Psoas muscle (tissue), 8 donors: ENCODE measurements around the gene RCN1. TPM values are rescaled to one million over a fixed set of nuclear protein-coding genes. Genes with fewer than 3 reads are reported as not detected.
"Not testable (repeated sequence)": the region's sequence is repeated elsewhere in the genome, so short reads cannot be mapped to it uniquely, and the experiment has no call there.

Experiments
- ATAC-seq, 4 donors: fragments of 200-7000 bp; cut with Tn5 transposase; one replicate each; pipeline ENCODE4 v1.9.1; 2020; ENCODE audit warnings: moderate library complexity in 3 of 4, mild to moderate bottlenecking in 2 of 4
- DNase-seq, 2 donors: peaks; one replicate each; pipeline ENCODE4 v3.0.0-alpha.2; 2020
- H3K27ac ChIP-seq: fragments of 200-600 bp; one replicate; pipeline ENCODE4 v1.8.0; 2022
- H3K27me3 ChIP-seq, 3 donors: fragments of 200-600 bp in 1 of 3; one replicate each; pipeline versions ENCODE4 v1.6.1 to v1.8.0; 2013 to 2022; ENCODE audit warnings: low read length in 2 of 3, mild to moderate bottlenecking in 2 of 3, moderate library complexity in 1 of 3; ENCODE audit not compliant: insufficient read depth in 3 of 3
- H3K36me3 ChIP-seq, 2 donors: fragments of 200-600 bp in 1 of 2; one replicate each; pipeline versions ENCODE4 v1.6.1 to v1.8.0; 2013 to 2022; ENCODE audit warnings: low read depth in 1 of 2, mild to moderate bottlenecking in 1 of 2, moderate library complexity in 1 of 2; ENCODE audit not compliant: insufficient read depth in 1 of 2
- H3K4me1 ChIP-seq: fragments of 200-600 bp; one replicate; pipeline ENCODE4 v1.8.0; 2022
- H3K4me3 ChIP-seq: fragments of 200-600 bp; one replicate; pipeline ENCODE4 v1.8.0; 2022; ENCODE audit warnings: mild to moderate bottlenecking
- H3K9me3 ChIP-seq: fragments of 200-600 bp; one replicate; pipeline ENCODE4 v1.8.0; 2022
- CTCF ChIP-seq: fragments of 200-600 bp; IDR thresholded peaks from one replicate; pipeline ENCODE4 v1.8.0; 2022; ENCODE audit warnings: antibody characterized with exemption
- WGBS, 3 donors: extraction: QIAGEN DNeasy Blood & Tissue Kit; methylation state at CpG; one replicate each; pipeline versions ENCODE4 v1.1.6 to v1.1.7; 2013; 5-methylcytosine and 5-hydroxymethylcytosine counted together
- intact Hi-C, 2 donors: fragments of 100-400 bp; cut with DNase I; formaldehyde crosslinking; loops; one replicate each; pipeline versions ENCODE4 v1.11.0 to v1.14.2; 2022
- polyA plus RNA-seq, 3 donors: library from polyadenylated mRNA; stranded (reverse); fragments of 200-250 nt; gene quantifications; one replicate each; pipeline ENCODE4 v1.2.3, GENCODE V29; 2013
- total RNA-seq, 4 donors: library from RNA; stranded (reverse); fragmentation: NEBNext Ultra II Directional in 2 of 4; extraction: Animal tissue kit (Norgen Biotek cat#: 25700) in 2 of 4; gene quantifications; one replicate each; pipeline versions ENCODE4 v1.2.1 to v1.2.4, GENCODE V29; 2021 to 2023
- donor health status: healthy with polysubstance abuse.
- donor health status: DM: no; HTN: no; CAD: no; lungs with moderate emphysema.
- donor health status: Bipolar disorder and iron deficiency.
- donor health status: healthy.
- donor health status: DM: yes; HTN: yes; CAD: no.
- donor health status: DM: no; HTN: no; CAD: no.
- donor health status: DM: no; HTN: no; CAD: no.
- donor health status: DM: yes; HTN: yes; CAD: no.

The RCN1 gene
- total and polyA plus RNA-seq, 7 donors = 17.2 to 48.1 (median 27.4) TPM

GRCh38 chr11:32116668-32117067 is 25.8 kb downstream of the RCN1 start:
- DNase-seq = no peak
- no peaks in the 10 kb centered on the region for H3K9me3 ChIP-seq
- TF ChIP-seq CTCF = no peak
- 87 to 93% (median 90%) methylated on average over 2 of the region's 2 CpGs for WGBS, 3 donors
- intact Hi-C loops = loop anchor here in 1 of 2 donors (10.0 kb wide), 1 partner anchor 52 kb away; no protein-coding TSS in a partner anchor
- H3K4me1 ChIP-seq = no peaks in the 10 kb centered on the region
- no peaks in the 10 kb centered on the region for H3K36me3 ChIP-seq
- H3K27ac ChIP-seq = no peak overlapping the region
- no peaks in the 10 kb centered on the region for H3K27me3 ChIP-seq
- ATAC-seq = no peak
- no peak overlapping the region for H3K4me3 ChIP-seq

- H3K27ac ChIP-seq = no peak overlapping the region
- no peaks in the 10 kb centered on the region for H3K36me3 ChIP-seq
- intact Hi-C loops = loop anchor here in 1 of 2 donors (10.0 kb wide), 1 partner anchor 53 kb away; no protein-coding TSS in a partner anchor
- no peaks in the 10 kb centered on the region for H3K4me1 ChIP-seq
- no peak for TF ChIP-seq CTCF
- 84 to 91% (median 84%) methylated on average over 7 of the region's 7 CpGs for WGBS, 3 donors
- no peak for DNase-seq
- no peak overlapping the region for H3K4me3 ChIP-seq
- peaks cover 0 to 3% (median 0%) of the 10 kb centered on the region in 3 donors for H3K27me3 ChIP-seq
- ATAC-seq = no peak
- H3K9me3 ChIP-seq = no peaks in the 10 kb centered on the region
Observed at GRCh38 chr11:32118025-32118974, 27.4 kb downstream of the RCN1 start.

- ATAC-seq, H3K36me3 ChIP-seq, H3K27ac ChIP-seq, H3K27me3 ChIP-seq, H3K4me3 ChIP-seq, H3K4me1 ChIP-seq, H3K9me3 ChIP-seq, DNase-seq: not testable (repeated sequence)
- 89 to 93% (median 91%) methylated on average over 5 of the region's 5 CpGs for WGBS, 3 donors
- intact Hi-C loops = loop anchor here in 1 of 2 donors (10.0 kb wide), 1 partner anchor 54 kb away; no protein-coding TSS in a partner anchor
Observed at GRCh38 chr11:32119139-32119538, 28.3 kb downstream of the RCN1 start.

- WGBS, 3 donors = 85 to 91% (median 87%) methylated on average over 4 of the region's 4 CpGs
- intact Hi-C loops = no loop called here
- Histone ChIP-seq H3K36me3 (no peaks in the 10 kb centered on the region), H3K4me3 (no peak overlapping the region), H3K27me3 (peaks cover 0 to 3% (median 0%) of the 10 kb centered on the region in 3 donors), H3K27ac (no peak overlapping the region), H3K4me1 (no peaks in the 10 kb centered on the region), H3K9me3 (no peaks in the 10 kb centered on the region)
- ATAC-seq (no peak), DNase-seq (no peak)
- no peak for TF ChIP-seq CTCF
Observed at GRCh38 chr11:32121012-32121411, 30.1 kb downstream of the RCN1 start.

GRCh38 chr11:32122200-32122599 is 31.3 kb downstream of the RCN1 start:
- Histone ChIP-seq H3K4me3 (no peak overlapping the region), H3K36me3 (no peaks in the 10 kb centered on the region), H3K9me3 (no peaks in the 10 kb centered on the region), H3K4me1 (no peaks in the 10 kb centered on the region), H3K27ac (no peak overlapping the region), H3K27me3 (peaks cover 0 to 3% (median 0%) of the 10 kb centered on the region in 3 donors)
- no peak for TF ChIP-seq CTCF
- intact Hi-C loops = no loop called here
- WGBS, 3 donors = 62 to 68% (median 67%) methylated on average over 2 of the region's 2 CpGs
- DNase-seq (no peak), ATAC-seq (no peak)
